Keratinocyte (primary cell): Measurements from ENCODE around the gene CDX2. TPM values are rescaled to one million over a fixed set of nuclear protein-coding genes. Genes with fewer than 3 reads are reported as not detected.

ENCODE experiments used
- DNase-seq: peaks from one replicate; pipeline ENCODE4 v3.0.0-alpha.2; 2011; ENCODE audit warnings: low read depth, missing footprints, low spot score
- FAIRE-seq: peaks from 2 replicates; lab custom pipeline; 2011; peaks lifted over from hg19 to GRCh38; lab: Jason Lieb, UNC
- H2AFZ ChIP-seq: 2 replicates; pipeline ENCODE4 v1.6.0; 2012; ENCODE audit warnings: low read length, control low read depth, inconsistent platforms; ENCODE audit not compliant: control insufficient read depth
- H3K27ac ChIP-seq: 2 replicates; pipeline ENCODE4 v1.5.1; 2011; ENCODE audit warnings: low read length; ENCODE audit not compliant: control insufficient read depth, insufficient read depth
- H3K27me3 ChIP-seq: 3 replicates; pipeline ENCODE4 v1.6.0; 2011; ENCODE audit warnings: low read length; ENCODE audit not compliant: control insufficient read depth, insufficient read depth; ENCODE audit errors: extremely low read depth
- H3K36me3 ChIP-seq, 2 experiments: 2 replicates in 1 of 2; 3 replicates in 1 of 2; pipeline ENCODE4 v1.5.1; 2011; ENCODE audit warnings: low read length in 2 of 2, mild to moderate bottlenecking in 1 of 2; ENCODE audit not compliant: control insufficient read depth in 2 of 2, insufficient read depth in 2 of 2; ENCODE audit errors: extremely low read depth in 1 of 2
- H3K4me1 ChIP-seq: 3 replicates; pipeline ENCODE4 v1.5.1; 2011; ENCODE audit warnings: low read length; ENCODE audit not compliant: control insufficient read depth, insufficient read depth; ENCODE audit errors: extremely low read depth
- H3K4me2 ChIP-seq: 3 replicates; pipeline ENCODE4 v1.6.0; 2011; ENCODE audit warnings: low read depth, low read length; ENCODE audit not compliant: control insufficient read depth, insufficient read depth; ENCODE audit errors: extremely low read depth
- H3K4me3 ChIP-seq, 3 experiments: fragments of 200-600 bp in 1 of 3; sonication (generic) in 1 of 3; 2 replicates in 2 of 3; 3 replicates in 1 of 3; pipeline ENCODE4 v1.5.1; 2011 to 2016; ENCODE audit warnings: low read length in 3 of 3, mild to moderate bottlenecking in 3 of 3, control low read depth in 2 of 3, inconsistent platforms in 1 of 3, low read depth in 1 of 3, mixed read lengths in 1 of 3, mixed run types in 1 of 3, moderate library complexity in 1 of 3; ENCODE audit not compliant: control insufficient read depth in 2 of 3, insufficient read depth in 2 of 3; ENCODE audit errors: extremely low read depth in 1 of 3
- H3K79me2 ChIP-seq: 2 replicates; pipeline ENCODE4 v1.6.0; 2012; ENCODE audit warnings: low read length; ENCODE audit not compliant: control insufficient read depth, insufficient read depth
- H3K9ac ChIP-seq: 3 replicates; pipeline ENCODE4 v1.6.0; 2011; ENCODE audit warnings: low read length; ENCODE audit not compliant: control insufficient read depth, insufficient read depth; ENCODE audit errors: extremely low read depth
- H3K9me1 ChIP-seq: 3 replicates; pipeline ENCODE4 v1.6.0; 2011; ENCODE audit warnings: low read length; ENCODE audit not compliant: control insufficient read depth, insufficient read depth; ENCODE audit errors: extremely low read depth
- H3K9me3 ChIP-seq: 2 replicates; pipeline ENCODE4 v1.5.1; 2012; ENCODE audit warnings: low read depth, low read length; ENCODE audit not compliant: control insufficient read depth
- H4K20me1 ChIP-seq: 3 replicates; pipeline ENCODE4 v1.6.0; 2011; ENCODE audit warnings: low read length; ENCODE audit not compliant: control insufficient read depth, insufficient read depth; ENCODE audit errors: extremely low read depth
- EZH2 ChIP-seq: IDR thresholded peaks from one replicate; pipeline ENCODE4 v1.6.1; 2012; ENCODE audit warnings: inconsistent platforms, mild to moderate bottlenecking, low read length, moderate library complexity
- dilution Hi-C: fragments of 300-500 bp; cut with MboI; formaldehyde crosslinking; loops from one replicate; pipeline ENCODE4 v1.7.0; 2020; ENCODE audit warnings: low sequenced_read_pairs; ENCODE audit not compliant: extremely low pct_ligation_motif_present
- polyA plus RNA-seq, 5 experiments: library from polyadenylated mRNA; depleted of rRNA in 3 of 5; stranded (reverse) in 3 of 5; stranded (forward) in 1 of 5; unstranded in 1 of 5; fragments of >200 nt; gene quantifications; 1 replicate in 1 of 5; 2 replicates in 3 of 5; 3 replicates in 1 of 5; pipeline versions ENCODE4 v1.2.1 to v1.2.3, GENCODE V29; 2011 to 2012; ENCODE audit warnings: missing spikeins in 2 of 5, low read depth in 1 of 5, low replicate concordance in 1 of 5
- TF ChIP-seq, protein P1 (sequence below), 3 experiments: IDR thresholded peaks in 1 of 3; conservative IDR thresholded peaks in 1 of 3; optimal IDR thresholded peaks in 1 of 3; 2 replicates in 2 of 3; 3 replicates in 1 of 3; pipeline versions ENCODE3 to v1.5.1; 2011; ENCODE audit warnings: low read length in 3 of 3, mild to moderate bottlenecking in 3 of 3, moderate library complexity in 2 of 3, control low read depth in 1 of 3, inconsistent platforms in 1 of 3; ENCODE audit not compliant: insufficient read depth in 2 of 3; ENCODE audit errors: extremely low read depth in 1 of 3

Gene CDX2
- polyA plus RNA-seq, 1 donor (not counting 4 experiments of a cell fraction or from before 2014, with no cell fraction given): not detected

DNA sequence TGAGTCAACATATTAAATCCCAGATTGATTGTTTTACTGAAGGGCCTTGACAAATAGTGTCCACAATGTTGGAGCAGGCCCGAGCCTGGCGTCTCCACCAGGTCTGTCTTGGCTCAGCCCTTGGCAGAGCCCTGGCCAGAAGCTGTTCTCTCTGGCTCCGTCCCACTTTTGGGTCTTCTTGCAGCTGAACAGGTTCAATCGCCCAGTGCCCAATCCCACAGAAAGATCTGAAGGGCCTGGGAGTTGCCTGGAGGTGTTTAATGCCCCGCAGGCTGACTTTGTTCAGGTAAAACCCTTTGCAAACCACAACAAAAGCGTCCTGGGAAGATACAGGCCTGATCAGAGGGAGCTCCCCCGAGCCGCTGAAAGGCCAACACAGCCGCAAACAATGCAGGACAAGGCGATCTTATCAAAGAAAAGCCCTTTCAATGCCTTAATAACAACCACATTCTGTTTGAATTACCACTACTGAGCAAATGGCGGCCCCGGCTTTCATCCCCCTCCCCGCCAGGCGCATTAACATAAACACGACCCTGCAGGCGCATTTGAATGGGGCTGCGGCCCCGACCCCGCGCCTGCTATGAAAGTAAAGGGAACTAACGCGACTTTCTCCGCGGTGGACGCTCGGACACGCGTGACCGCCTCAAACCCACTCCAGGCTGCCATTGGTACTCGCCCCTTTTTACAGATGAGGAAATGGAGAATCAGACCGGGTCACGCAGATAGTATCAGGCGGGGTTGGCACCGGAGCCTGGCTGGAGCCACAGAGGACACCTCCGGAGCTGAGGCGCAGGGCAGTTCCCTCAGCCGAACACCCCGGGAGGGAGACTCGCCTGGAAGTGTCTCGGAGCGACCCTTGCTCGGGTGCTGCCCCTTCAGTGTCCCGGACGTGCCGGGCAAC, 3.1 kb downstream of the CDX2 start:
- FAIRE-seq: no peak
- peaks cover 85% of the 10 kb centered on the region for H3K27me3 ChIP-seq

DNA sequence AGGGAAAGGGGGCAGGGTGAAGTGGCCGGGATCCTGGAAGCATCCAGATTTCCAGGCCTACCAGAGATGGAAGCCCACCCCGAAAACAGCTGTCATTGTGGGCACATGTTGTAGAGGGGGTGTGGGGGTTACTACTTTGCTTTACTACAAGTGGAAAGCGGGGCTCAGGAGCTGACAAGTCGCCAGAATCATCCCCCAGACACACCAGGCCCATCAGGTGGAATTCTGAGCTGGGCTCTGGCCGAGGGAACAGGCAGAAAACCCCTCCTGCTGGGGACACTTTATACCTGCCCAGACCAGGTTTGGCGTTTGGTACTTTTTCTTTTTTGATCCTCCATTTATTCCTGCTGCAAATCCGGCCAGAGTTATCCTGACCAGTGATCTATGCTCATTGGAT, 3.8 kb downstream of the CDX2 start:
- Histone ChIP-seq H3K9me3 (no peaks in the 10 kb centered on the region), H3K4me1 (peaks cover 2% of the 10 kb centered on the region), H3K27me3 (peaks cover 85% of the 10 kb centered on the region), H3K9me1 (no peaks in the 10 kb centered on the region), H3K4me2 (no peak overlapping the region), H3K4me3 (no peak overlapping the region), H4K20me1 (no peaks in the 10 kb centered on the region), H3K36me3 (no peaks in the 10 kb centered on the region), H3K9ac (no peak overlapping the region), H2AFZ (no peak overlapping the region), H3K79me2 (no peaks in the 10 kb centered on the region), H3K27ac (no peak overlapping the region)
- dilution Hi-C loops: loop anchor here (25.0 kb wide), 1 partner anchor 128 kb away; no protein-coding TSS in a partner anchor
- DNase-seq (no peak), FAIRE-seq (no peak)
- no peak for TF ChIP-seq EZH2
- TF ChIP-seq, protein P1, sequence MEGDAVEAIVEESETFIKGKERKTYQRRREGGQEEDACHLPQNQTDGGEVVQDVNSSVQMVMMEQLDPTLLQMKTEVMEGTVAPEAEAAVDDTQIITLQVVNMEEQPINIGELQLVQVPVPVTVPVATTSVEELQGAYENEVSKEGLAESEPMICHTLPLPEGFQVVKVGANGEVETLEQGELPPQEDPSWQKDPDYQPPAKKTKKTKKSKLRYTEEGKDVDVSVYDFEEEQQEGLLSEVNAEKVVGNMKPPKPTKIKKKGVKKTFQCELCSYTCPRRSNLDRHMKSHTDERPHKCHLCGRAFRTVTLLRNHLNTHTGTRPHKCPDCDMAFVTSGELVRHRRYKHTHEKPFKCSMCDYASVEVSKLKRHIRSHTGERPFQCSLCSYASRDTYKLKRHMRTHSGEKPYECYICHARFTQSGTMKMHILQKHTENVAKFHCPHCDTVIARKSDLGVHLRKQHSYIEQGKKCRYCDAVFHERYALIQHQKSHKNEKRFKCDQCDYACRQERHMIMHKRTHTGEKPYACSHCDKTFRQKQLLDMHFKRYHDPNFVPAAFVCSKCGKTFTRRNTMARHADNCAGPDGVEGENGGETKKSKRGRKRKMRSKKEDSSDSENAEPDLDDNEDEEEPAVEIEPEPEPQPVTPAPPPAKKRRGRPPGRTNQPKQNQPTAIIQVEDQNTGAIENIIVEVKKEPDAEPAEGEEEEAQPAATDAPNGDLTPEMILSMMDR (optimal IDR thresholded peaks at IDR 0.05 in 1 of 3, IDR thresholded peaks at IDR 0.05 in 1 of 3, conservative IDR thresholded peaks at IDR 0.05 in 1 of 3; ENCODE audit: extremely low read depth in 1 of 3, insufficient read depth in 2 of 3, low read length in 3 of 3): no peak

More for the DNA sequence above, 3.1 kb downstream of the CDX2 start:
- TF ChIP-seq, protein P1 (optimal IDR thresholded peaks at IDR 0.05 in 1 of 3, IDR thresholded peaks at IDR 0.05 in 1 of 3, conservative IDR thresholded peaks at IDR 0.05 in 1 of 3; ENCODE audit: extremely low read depth in 1 of 3, insufficient read depth in 2 of 3, low read length in 3 of 3): no peak
- TF ChIP-seq EZH2: peak; percentile 87
- no peak overlapping the region for H3K9ac ChIP-seq
- dilution Hi-C loops: loop anchor here (25.0 kb wide), 1 partner anchor 129 kb away; no protein-coding TSS in a partner anchor
- H3K27ac ChIP-seq: no peak overlapping the region
- no peak overlapping the region for H3K4me2 ChIP-seq
- no peaks in the 10 kb centered on the region for H3K9me3 ChIP-seq
- no peaks in the 10 kb centered on the region for H3K9me1 ChIP-seq
- H3K4me3 ChIP-seq: no peak overlapping the region
- no peaks in the 10 kb centered on the region for H3K36me3 ChIP-seq
- no peak for DNase-seq
- H3K4me1 ChIP-seq: no peaks in the 10 kb centered on the region
- H4K20me1 ChIP-seq: no peaks in the 10 kb centered on the region
- no peaks in the 10 kb centered on the region for H3K79me2 ChIP-seq
- no peak overlapping the region for H2AFZ ChIP-seq
